ENCODE data around the gene GABRB2.

Gene GABRB2

DNA sequence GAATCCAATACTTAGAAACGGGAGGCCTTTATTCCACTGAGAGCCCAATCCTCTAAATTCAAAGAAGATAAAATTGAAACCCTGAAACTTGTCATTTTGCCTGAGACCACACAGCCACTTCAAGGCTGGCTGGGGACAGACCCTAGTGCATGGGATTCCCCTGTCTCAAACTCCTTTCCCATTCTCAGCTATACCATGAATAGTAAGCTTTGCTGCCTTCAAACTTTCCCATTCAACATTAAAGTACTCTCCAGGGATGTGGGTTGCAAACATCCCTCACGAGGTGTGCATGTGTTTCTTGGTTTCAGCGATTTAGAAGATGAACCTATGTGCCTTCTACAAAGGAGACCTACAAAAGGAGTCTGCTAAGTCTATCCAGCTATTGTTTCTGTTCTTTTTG is 64.6 kb downstream of the GABRB2 start:
- Histone ChIP-seq H3K27me3 (no peaks in the 10 kb centered on the region), H3K4me3 (no peak overlapping the region), H3K4me1 (no peaks in the 10 kb centered on the region), H3K9me3 (no peaks in the 10 kb centered on the region), H3K36me3 (no peaks in the 10 kb centered on the region), H3K27ac (no peak overlapping the region)
- TF ChIP-seq, protein P1, sequence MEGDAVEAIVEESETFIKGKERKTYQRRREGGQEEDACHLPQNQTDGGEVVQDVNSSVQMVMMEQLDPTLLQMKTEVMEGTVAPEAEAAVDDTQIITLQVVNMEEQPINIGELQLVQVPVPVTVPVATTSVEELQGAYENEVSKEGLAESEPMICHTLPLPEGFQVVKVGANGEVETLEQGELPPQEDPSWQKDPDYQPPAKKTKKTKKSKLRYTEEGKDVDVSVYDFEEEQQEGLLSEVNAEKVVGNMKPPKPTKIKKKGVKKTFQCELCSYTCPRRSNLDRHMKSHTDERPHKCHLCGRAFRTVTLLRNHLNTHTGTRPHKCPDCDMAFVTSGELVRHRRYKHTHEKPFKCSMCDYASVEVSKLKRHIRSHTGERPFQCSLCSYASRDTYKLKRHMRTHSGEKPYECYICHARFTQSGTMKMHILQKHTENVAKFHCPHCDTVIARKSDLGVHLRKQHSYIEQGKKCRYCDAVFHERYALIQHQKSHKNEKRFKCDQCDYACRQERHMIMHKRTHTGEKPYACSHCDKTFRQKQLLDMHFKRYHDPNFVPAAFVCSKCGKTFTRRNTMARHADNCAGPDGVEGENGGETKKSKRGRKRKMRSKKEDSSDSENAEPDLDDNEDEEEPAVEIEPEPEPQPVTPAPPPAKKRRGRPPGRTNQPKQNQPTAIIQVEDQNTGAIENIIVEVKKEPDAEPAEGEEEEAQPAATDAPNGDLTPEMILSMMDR (IDR thresholded peaks at IDR 0.05) = no peak
- intact Hi-C loops (cut with DNase I; ENCODE audit: low total_unique reads) = no loop called here
- no peak for DNase-seq

DNA sequence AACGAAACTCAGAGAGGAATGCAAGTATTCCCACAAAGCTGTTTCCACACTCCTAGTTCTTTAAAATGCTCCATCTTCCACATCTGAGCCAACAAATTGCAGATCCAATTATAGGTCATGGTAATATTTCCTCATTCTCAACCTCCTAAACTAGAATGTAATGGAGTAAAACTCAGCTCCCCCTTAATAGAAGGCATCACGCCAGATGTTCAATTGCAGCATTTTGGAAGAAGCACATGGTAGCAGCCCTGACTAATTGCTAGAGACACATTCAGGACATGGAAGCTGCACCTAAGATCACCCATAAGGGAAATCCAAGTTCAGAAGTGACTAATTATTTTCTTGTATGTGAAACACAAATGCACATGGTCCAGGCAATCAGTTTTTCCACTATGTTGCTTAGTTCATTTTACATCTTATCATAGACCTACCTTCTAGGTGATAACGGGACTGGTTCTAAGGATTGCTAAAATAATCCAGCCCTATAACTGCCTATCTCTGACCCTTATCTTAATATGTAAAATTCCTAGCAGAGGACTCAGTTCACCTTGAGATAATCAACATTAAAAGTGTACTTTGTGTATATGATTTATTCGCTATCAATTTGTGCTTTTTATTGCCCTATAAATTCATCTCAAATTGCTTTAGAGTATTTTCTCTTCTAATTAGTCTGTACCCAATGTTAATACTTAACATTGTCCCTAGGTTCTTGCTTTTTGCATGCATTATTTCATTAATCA is 75.1 kb downstream of the GABRB2 start:
- no peak for DNase-seq
- Histone ChIP-seq H3K4me1 (no peaks in the 10 kb centered on the region), H3K36me3 (no peaks in the 10 kb centered on the region), H3K4me3 (no peak overlapping the region), H3K27me3 (no peaks in the 10 kb centered on the region), H3K9me3 (no peaks in the 10 kb centered on the region), H3K27ac (no peak overlapping the region)
- intact Hi-C loops (cut with DNase I; ENCODE audit: low total_unique reads) = no loop called here
- TF ChIP-seq, protein P1 (IDR thresholded peaks at IDR 0.05) = no peak

DNA sequence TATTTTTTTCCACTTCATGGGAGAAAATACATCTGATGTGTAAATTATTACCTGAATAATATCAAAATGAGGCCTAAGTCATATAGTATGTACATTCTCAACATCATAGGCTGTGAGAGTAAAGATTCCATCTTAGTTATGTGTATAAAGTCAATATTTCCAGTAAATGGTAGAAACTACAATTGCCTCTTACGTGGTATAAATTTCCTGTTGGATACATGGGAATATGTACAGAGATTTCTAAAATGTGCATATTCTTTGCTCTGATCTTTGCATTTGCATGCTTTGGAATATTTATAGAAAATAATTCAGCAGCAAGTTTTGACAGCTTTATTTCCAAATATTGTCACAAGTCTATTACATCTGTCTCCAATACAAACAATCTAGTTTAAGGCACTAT is 78.8 kb downstream of the GABRB2 start:
- TF ChIP-seq, protein P1 (IDR thresholded peaks at IDR 0.05) = no peak
- Histone ChIP-seq H3K4me1 (no peaks in the 10 kb centered on the region), H3K9me3 (no peaks in the 10 kb centered on the region), H3K27ac (no peak overlapping the region), H3K36me3 (no peaks in the 10 kb centered on the region), H3K4me3 (no peak overlapping the region), H3K27me3 (no peaks in the 10 kb centered on the region)
- intact Hi-C loops (cut with DNase I; ENCODE audit: low total_unique reads) = no loop called here
- no peak for DNase-seq

DNA sequence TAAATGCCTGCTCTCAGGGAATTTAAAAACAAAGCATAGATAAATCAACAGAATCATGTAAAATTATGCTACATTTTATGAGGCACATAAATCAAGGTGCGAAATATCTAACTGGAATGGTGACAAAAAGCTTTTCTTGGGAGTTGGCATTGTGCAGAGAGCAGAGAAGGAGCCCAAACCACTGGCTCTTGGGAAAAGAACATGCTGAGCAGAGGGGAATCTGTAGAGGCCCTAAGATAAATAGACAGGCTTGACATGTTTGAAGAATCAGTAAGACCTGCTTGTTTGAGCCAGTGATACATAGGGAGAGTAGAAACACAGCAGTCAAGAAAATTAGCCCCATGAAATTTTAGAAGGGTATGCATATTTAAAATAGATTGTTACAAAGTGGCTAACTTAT is 85.8 kb downstream of the GABRB2 start:
- H3K36me3 ChIP-seq = no peaks in the 10 kb centered on the region
- H3K27me3 ChIP-seq = no peaks in the 10 kb centered on the region
- intact Hi-C loops (cut with DNase I; ENCODE audit: low total_unique reads) = no loop called here
- no peaks in the 10 kb centered on the region for H3K9me3 ChIP-seq
- no peak for DNase-seq
- no peak overlapping the region for H3K27ac ChIP-seq
- H3K4me3 ChIP-seq = no peak overlapping the region
- no peaks in the 10 kb centered on the region for H3K4me1 ChIP-seq
- TF ChIP-seq, protein P1 (IDR thresholded peaks at IDR 0.05) = no peak

DNA sequence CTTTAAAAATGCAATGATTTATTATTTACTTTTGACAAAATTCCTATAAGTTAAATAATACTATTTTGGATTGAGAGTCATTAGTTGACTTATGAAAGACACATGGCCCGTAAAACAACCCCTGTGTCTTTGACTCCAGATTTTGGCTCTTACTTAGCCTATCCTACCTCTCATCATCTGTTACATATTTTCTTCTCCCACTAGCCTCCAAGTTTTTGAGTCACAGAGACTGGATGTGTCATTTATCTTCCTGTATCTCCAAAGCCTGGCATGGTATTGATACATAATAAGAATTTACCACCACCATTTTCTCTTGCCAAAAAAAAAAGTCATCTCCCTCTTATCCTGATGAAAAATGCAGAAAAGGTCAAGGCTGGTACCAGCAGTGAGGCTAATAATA is 99.9 kb downstream of the GABRB2 start:
- Histone ChIP-seq H3K27ac (no peak overlapping the region), H3K4me1 (peaks cover 0 to 2% (median 0%) of the 10 kb centered on the region in 4 donors), H3K9me3 (no peaks in the 10 kb centered on the region), H3K36me3 (no peaks in the 10 kb centered on the region), H3K27me3 (no peaks in the 10 kb centered on the region), H3K4me3 (no peak overlapping the region)
- intact Hi-C loops (cut with DNase I; ENCODE audit: low total_unique reads) = no loop called here
- DNase-seq = no peak
- TF ChIP-seq, protein P1 (IDR thresholded peaks at IDR 0.05) = no peak
